HepG2 (cell line): ENCODE data around the gene VEGFA. TPM values are rescaled to one million over a fixed set of nuclear protein-coding genes. Genes with fewer than 3 reads are reported as not detected.

Experiments used
- GMEB1 ChIP-seq: sonication (generic); formaldehyde crosslinking; IDR thresholded peaks from 2 replicates; pipeline ENCODE4 v1.5.1; 2020; ENCODE audit warnings: missing genetic modification reagents, mild to moderate bottlenecking, borderline replicate concordance
- HDAC2 ChIP-seq: sonication (generic); formaldehyde crosslinking; IDR thresholded peaks from 2 replicates; pipeline ENCODE4 v1.4.0; 2020; ENCODE audit warnings: missing genetic modification reagents
- HIVEP1 ChIP-seq: sonication (generic); formaldehyde crosslinking; IDR thresholded peaks from 2 replicates; pipeline ENCODE4 v1.4.0; 2020; ENCODE audit warnings: mild to moderate bottlenecking, missing genetic modification reagents
- MEIS1 ChIP-seq: sonication (generic); formaldehyde crosslinking; IDR thresholded peaks from 2 replicates; pipeline ENCODE4 v1.9.0; 2021; ENCODE audit warnings: mild to moderate bottlenecking, missing genetic modification reagents, moderate library complexity, borderline replicate concordance
- PAXIP1 ChIP-seq: sonication (generic); formaldehyde crosslinking; conservative IDR thresholded peaks from 2 replicates; pipeline ENCODE4 v1.4.0; 2020; ENCODE audit warnings: mild to moderate bottlenecking, missing genetic modification reagents, moderate library complexity
- PHF20 ChIP-seq: sonication (generic); formaldehyde crosslinking; IDR thresholded peaks from 2 replicates; pipeline ENCODE4 v1.5.0; 2020; ENCODE audit warnings: mild to moderate bottlenecking, missing genetic modification reagents
- RBFOX2 ChIP-seq: fragments of 200-400 bp; formaldehyde crosslinking; IDR thresholded peaks from 2 replicates; pipeline ENCODE4 v1.6.1; 2017; ENCODE audit warnings: low read depth, mild to moderate bottlenecking, low read length
- SNAI1 ChIP-seq: sonication (generic); formaldehyde crosslinking; IDR thresholded peaks from 2 replicates; pipeline ENCODE4 v1.5.0; 2020; ENCODE audit warnings: mild to moderate bottlenecking, missing genetic modification reagents, borderline replicate concordance
- SP2 ChIP-seq: sonication (generic); formaldehyde crosslinking; IDR thresholded peaks from 2 replicates; pipeline ENCODE4 v1.5.1; 2020; ENCODE audit warnings: mild to moderate bottlenecking, missing genetic modification reagents
- SPEN ChIP-seq: sonication (generic); formaldehyde crosslinking; IDR thresholded peaks from 2 replicates; pipeline ENCODE4 v1.5.1; 2020; ENCODE audit warnings: low read depth, mild to moderate bottlenecking, missing genetic modification reagents
- ZBTB14 ChIP-seq: sonication (generic); formaldehyde crosslinking; IDR thresholded peaks from 2 replicates; pipeline ENCODE4 v1.4.0; 2020; ENCODE audit warnings: missing genetic modification reagents
- ZBTB46 ChIP-seq: sonication (generic); formaldehyde crosslinking; IDR thresholded peaks from 2 replicates; pipeline ENCODE4 v1.4.0; 2020; ENCODE audit warnings: mild to moderate bottlenecking, missing genetic modification reagents, borderline replicate concordance
- ZBTB7B ChIP-seq: sonication (generic); formaldehyde crosslinking; IDR thresholded peaks from 2 replicates; pipeline ENCODE4 v1.4.0; 2020; ENCODE audit warnings: missing genetic modification reagents
- ZNF501 ChIP-seq: sonication (generic); formaldehyde crosslinking; IDR thresholded peaks from 2 replicates; pipeline ENCODE4 v1.5.1; 2020; ENCODE audit warnings: mild to moderate bottlenecking, moderate library complexity, missing genetic modification reagents
- ZNF510 ChIP-seq: sonication (generic); formaldehyde crosslinking; IDR thresholded peaks from 2 replicates; pipeline ENCODE4 v1.4.0; 2020; ENCODE audit warnings: low read depth, mild to moderate bottlenecking, missing genetic modification reagents
- ZNF607 ChIP-seq: sonication (generic); formaldehyde crosslinking; IDR thresholded peaks from 2 replicates; pipeline ENCODE4 v1.5.1; 2020; ENCODE audit warnings: missing genetic modification reagents, mild to moderate bottlenecking, borderline replicate concordance
- ZNF644 ChIP-seq: IDR thresholded peaks from 2 replicates; pipeline ENCODE4 v1.6.1; 2016; ENCODE audit warnings: low read depth
- ZNF770 ChIP-seq: sonication (generic); formaldehyde crosslinking; IDR thresholded peaks from 2 replicates; pipeline ENCODE4 v1.5.0; 2020; ENCODE audit warnings: mild to moderate bottlenecking, missing genetic modification reagents
- ZSCAN25 ChIP-seq: sonication (generic); formaldehyde crosslinking; IDR thresholded peaks from 2 replicates; pipeline ENCODE4 v1.8.0; 2022; ENCODE audit warnings: mild to moderate bottlenecking, missing genetic modification reagents
- polyA plus RNA-seq, 8 experiments: library from polyadenylated mRNA; depleted of rRNA in 3 of 8; stranded (reverse) in 7 of 8; unstranded in 1 of 8; fragments of >200 nt; fragmentation: Illumina TruSeq in 4 of 8; extraction: Trizol in 4 of 8; gene quantifications; 2 replicates each; pipeline versions ENCODE4 v1.2.1 to v1.2.3, GENCODE V29; 2011 to 2016; ENCODE audit warnings: low read depth in 4 of 8, missing spikeins in 1 of 8, mixed read lengths in 1 of 8; ENCODE audit not compliant: insufficient read depth in 1 of 8
- total RNA-seq, 5 experiments: library from RNA; depleted of rRNA; stranded (reverse); fragments of >200 nt; fragmentation: Illumina TruSeq; extraction: Trizol; gene quantifications; 2 replicates each; pipeline ENCODE4 v1.2.3, GENCODE V29; 2016; ENCODE audit warnings: low read depth in 1 of 5

The VEGFA gene
- total and polyA plus RNA-seq, 2 of the 13 experiments (the other 11 are each of a cell fraction or from before 2014, with no cell fraction given) = 68.1 to 629 TPM

GRCh38 chr6:43812850-43813578 is 43.0 kb downstream of the VEGFA start (continued):
- TF ChIP-seq ZBTB46 (CRISPR knock-in tag) (no peak), HIVEP1 (CRISPR knock-in tag) (no peak), PAXIP1 (CRISPR knock-in tag) (peak; percentile 26; the same call in 1 of the 2 replicates), ZNF770 (CRISPR knock-in tag) (peak; percentile 41; the same call in 1 of the 2 replicates), ZNF607 (CRISPR knock-in tag) (no peak), ZNF644 (CRISPR knock-in tag) (no peak), ZNF501 (CRISPR knock-in tag) (peak; percentile 23; the same call in 1 of the 2 replicates), ZBTB7B (CRISPR knock-in tag) (no peak), ZBTB14 (CRISPR knock-in tag) (no peak), HDAC2 (peak; percentile 16; the same call in 1 of the 2 replicates), SNAI1 (CRISPR knock-in tag) (no peak), RBFOX2 (no peak), PHF20 (no peak), ZSCAN25 (CRISPR knock-in tag) (peak; percentile 97), MEIS1 (CRISPR knock-in tag) (peak; percentile 36; the same call in 1 of the 2 replicates), SP2 (CRISPR knock-in tag) (no peak), ZNF510 (no peak), GMEB1 (CRISPR knock-in tag) (no peak), SPEN (CRISPR knock-in tag) (peak; percentile 76)
